GM19455 (cell line): ENCODE results near the gene CDCA5.

ENCODE experiments used
- ATAC-seq: cut with Tn5 transposase; IDR thresholded peaks from one replicate; pipeline ENCODE4 v1.9.1; 2021; ENCODE audit not compliant: unreplicated experiment

Gene CDCA5

DNA sequence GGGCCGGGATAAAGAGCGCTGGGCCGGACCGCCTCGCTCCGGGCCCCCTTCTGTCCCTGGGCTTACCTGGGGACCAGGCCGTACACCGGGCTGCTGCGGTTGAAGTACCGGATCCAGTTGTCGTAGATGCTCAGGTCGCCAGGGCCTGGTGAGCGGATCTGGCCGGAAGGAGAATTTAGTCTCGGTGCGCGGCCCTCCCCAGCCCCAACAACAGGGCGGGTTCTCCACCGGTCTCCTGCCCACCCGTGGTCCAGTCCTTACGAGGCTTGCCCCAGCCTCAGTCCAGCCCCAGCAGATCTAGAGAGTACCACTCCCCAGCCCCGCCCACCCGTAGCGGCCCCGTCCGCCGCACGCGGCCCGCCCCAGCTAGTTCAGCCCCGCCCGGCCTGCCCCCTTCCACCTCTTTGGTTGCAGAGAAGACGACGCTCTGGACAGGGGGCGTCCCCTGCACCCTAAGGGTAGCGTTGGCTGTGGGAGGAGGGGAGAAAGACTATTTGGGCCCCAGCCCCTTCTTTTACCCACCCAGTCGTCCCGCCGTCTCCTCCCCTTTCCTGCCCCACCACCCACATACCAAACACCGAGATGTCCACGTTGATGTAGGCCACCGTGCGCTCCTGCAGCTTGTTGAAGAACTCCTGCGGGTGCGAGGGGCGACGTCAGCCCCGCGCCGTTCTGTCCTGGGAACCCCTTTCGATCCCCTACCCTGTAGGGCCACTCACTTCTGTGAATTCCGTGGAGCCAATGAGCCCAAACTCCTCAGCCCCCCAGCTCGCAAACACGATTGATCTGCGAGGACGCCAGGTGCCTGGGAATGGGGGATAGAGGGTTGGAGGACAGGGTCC is 36.0 kb downstream of the CDCA5 start:
- ATAC-seq, result no peak

- ATAC-seq, result no peak
Observed at GRCh38 chr11:65045728-65046127, 38.1 kb downstream of the CDCA5 start.

DNA sequence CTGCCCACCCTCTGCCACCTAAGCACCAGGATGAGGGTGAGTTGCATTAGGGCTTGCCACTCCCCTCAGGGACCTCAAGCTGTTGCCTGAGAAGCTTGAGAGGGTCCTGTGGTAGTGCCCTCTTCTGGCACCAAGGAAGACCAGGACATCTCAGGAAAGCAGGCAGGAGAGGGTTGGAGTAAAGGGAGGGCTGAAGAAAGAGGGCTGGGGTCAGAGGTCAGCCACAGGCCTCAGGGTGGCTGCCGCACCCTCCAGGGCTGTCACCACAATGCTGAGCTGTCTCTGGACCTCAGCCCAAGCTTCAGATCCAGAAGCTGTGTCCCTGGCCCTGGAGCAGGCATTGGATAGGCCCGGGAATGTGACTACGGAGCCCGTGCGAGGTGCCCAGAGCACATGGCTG is 38.8 kb downstream of the CDCA5 start:
- no peak for ATAC-seq

DNA sequence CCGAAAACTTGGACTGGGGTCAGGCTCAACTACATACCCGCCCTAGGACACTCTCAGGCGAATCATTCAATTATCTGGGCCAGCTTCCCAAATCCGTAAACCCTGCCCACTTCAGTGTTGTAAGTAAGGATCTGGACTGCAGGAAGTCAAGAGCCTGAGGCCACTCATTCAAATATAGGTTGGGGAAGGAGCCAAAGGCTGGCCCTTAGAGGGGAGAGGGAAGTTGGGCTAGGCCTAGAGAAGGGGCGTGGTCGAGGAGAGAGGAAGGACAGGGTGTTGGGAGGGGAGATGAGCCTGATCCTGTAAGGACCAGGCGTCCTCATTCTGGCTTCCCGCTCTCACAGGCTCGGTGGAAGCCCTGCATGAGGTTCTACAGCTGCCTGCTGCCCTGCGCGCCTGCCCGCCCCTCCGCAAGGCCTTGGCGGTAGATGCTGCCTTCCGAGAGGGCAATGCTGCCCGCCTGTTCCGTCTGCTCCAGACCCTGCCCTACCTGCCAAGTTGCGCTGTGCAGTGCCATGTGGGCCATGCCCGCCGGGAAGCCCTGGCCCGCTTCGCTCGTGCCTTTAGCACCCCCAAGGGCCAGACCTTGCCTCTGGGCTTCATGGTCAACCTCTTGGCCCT is 39.8 kb downstream of the CDCA5 start:
- ATAC-seq, result no peak

DNA sequence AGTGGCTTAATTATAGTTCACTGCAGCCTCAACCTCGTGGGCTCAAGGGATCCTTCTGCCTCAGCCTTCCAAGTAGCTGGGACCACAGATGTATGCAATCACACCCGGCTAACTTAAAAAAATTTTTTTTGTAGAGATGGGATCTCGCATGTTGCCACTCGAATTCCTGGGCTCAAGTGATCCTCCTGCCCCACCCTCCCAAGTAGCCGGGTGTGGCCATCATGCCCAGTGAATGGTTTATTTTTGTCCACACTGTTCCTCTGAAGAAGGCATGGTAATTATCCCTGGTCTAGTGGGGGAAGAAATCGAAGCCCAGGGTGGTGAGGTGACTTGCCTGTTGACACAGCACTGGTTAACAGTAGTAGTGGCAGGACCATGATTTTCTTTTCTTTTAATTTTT is 40.9 kb downstream of the CDCA5 start:
- ATAC-seq, result no peak

GRCh38 chr11:65040847-65041622 is 42.8 kb downstream of the CDCA5 start, which contains the start of gene SAC3D1:
SAC3D1 (plus strand) TSS chr11:65041210; CDS start chr11:65041293, 83 bp downstream.
- ATAC-seq, result peak; percentile 86

DNA sequence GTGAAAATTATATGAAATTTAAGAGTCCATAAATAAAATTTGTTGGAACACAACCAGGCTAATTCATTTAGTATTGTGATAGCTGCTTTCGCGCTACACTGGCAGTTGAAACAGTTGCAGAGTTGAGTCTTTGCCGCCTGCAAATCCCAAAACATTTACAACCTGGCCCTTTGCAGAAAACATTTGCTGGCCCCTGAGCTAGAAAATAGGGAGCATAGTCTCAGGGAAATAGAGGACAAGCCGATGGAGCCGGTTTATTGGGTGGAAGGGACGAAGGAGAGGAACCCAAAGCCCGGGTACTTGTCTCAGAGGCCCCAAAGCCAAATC is 43.4 kb downstream of the CDCA5 start:
- ATAC-seq, result no peak

DNA sequence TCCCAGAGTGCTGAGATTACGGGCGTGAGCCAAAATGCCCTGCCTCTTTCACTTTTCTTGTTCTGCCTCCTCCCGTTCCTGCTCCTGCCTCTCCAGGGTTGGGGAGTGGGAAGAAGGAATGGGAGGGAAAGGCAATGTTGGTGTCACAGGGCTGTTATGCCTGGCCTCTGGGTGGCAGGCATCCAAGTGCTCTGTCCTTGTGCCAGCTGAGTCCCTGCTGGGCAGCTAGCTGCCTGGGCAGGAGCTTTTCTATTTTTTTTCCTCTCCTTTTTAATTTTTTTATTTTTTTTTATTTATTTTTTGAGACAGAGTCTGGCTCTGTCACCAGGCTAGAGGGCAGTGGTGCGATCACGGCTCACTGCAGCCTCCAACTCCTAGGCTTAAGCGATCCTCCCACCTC is 46.9 kb downstream of the CDCA5 start:
- no peak for ATAC-seq

- ATAC-seq, result no peak
Observed at GRCh38 chr11:65035579-65035978, 48.3 kb downstream of the CDCA5 start.

DNA sequence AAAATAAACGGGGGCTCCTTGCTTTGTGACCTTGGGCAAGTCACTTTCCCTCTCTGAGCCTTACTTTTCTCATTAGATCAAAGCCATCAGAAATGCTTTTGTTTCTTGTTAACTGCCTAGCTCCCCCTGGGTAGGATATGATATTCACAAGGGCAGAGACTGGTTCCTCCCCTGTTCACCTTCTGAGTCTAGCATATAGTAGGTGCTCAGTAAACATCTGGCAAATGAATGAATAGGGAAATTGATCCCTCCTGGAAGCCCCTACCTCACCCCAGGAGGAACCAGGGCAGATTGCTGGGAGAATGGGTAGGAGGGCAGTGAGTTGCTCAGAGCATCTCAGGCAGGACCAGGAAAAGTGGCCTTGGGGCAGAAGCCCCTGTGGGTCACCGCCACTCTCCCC is 49.4 kb downstream of the CDCA5 start:
- no peak for ATAC-seq

- no peak for ATAC-seq
Observed at GRCh38 chr11:65032216-65032615, 51.6 kb downstream of the CDCA5 start.
